Activated naive CD8-positive, alpha-beta T cell treated with anti-CD3 and anti-CD28 coated beads, Interleukin-2, amount 50 U/mL, for 24 hours (primary cell): Measurements from ENCODE around the gene JAK3.

ENCODE experiments used
- ATAC-seq: fragments of 150-1000 bp; cut with Tn5 transposase; one replicate; pipeline ENCODE4 v1.10.0; 2021
- DNase-seq: peaks from one replicate; pipeline ENCODE4 v3.0.0; 2021
- H3K27ac Mint-ChIP-seq: one replicate; pipeline ENCODE4 v1.8.0; 2021; ENCODE audit warnings: mild to moderate bottlenecking, mixed read lengths
- H3K27me3 Mint-ChIP-seq: one replicate; pipeline ENCODE4 v1.8.0; 2021; ENCODE audit warnings: mixed read lengths
- H3K36me3 Mint-ChIP-seq: one replicate; pipeline ENCODE4 v1.8.0; 2021; ENCODE audit warnings: low read depth, mixed read lengths
- H3K4me1 Mint-ChIP-seq: one replicate; pipeline ENCODE4 v1.8.0; 2021; ENCODE audit warnings: mixed read lengths
- H3K4me3 Mint-ChIP-seq: one replicate; pipeline ENCODE4 v1.8.0; 2021; ENCODE audit warnings: mild to moderate bottlenecking, moderate library complexity, mixed read lengths
- H3K9me3 Mint-ChIP-seq: one replicate; pipeline ENCODE4 v1.8.0; 2021; ENCODE audit warnings: mixed read lengths

Gene JAK3

DNA sequence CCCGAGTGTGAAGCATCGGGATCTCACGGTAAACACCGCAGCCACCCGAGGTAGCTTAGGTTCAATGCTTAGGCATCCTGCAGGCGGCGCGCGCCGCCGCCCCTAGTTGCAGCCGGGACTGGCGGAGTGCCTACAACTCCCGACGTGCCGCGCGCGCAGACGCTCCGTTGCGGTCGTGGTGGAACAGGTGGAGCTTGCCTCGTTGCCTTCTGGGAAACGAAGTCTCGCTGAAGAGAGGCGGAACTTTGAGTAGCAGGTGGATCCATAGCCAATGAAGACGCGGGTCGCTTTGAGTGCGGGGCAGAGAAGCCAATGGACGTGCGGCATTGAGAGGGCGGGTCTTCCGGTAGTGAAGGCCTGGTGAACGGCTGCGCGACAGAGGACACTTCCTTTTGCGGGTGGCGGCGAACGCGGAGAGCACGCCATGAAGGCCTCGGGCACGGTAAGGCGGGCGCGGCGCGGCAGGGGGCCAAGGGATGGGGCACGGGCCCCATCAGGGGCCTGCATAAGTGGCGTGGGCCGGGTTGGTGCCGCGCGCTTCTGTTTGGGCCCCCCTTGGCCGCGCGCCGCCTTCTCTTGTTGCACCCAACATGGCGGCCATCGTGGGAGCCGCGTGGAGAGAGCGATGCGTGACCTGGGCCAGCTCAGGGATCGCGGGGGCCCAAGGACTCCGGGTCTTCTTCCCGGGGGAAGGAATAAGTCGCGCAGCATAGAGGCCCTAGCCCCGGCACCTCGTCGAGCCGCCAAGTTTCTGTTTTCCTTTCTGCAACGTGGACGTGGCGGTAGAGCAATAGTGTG, 11.9 kb upstream of the JAK3 start, which contains the start of gene RPL18A:
RPL18A (plus strand) TSS at position 378 of the 798 bp plus-strand sequence; CDS start at position 425, 47 bp downstream.
- Mint-ChIP-seq H3K9me3 (no peaks in the 10 kb centered on the region), H3K27me3 (peaks cover 4% of the 10 kb centered on the region), H3K4me1 (peaks cover 49% of the 10 kb centered on the region), H3K36me3 (peaks cover 48% of the 10 kb centered on the region), H3K4me3 (peak within 1 kb of the TSS; percentile 99), H3K27ac (peak within 1 kb of the TSS; percentile 100)
- peak; percentile 95 for ATAC-seq
- DNase-seq = peak; percentile 98

GRCh38 chr19:17855280-17856152, 7.7 kb upstream of the JAK3 start:
- no peak overlapping the region for H3K4me3 Mint-ChIP-seq
- H3K27me3 Mint-ChIP-seq = peaks cover 4% of the 10 kb centered on the region
- DNase-seq (peak; percentile 97), ATAC-seq (peak; percentile 38)
- peak overlapping the region; percentile 12 for H3K27ac Mint-ChIP-seq
- H3K36me3 Mint-ChIP-seq = peaks cover 11% of the 10 kb centered on the region
- H3K9me3 Mint-ChIP-seq = no peaks in the 10 kb centered on the region
- H3K4me1 Mint-ChIP-seq = peaks cover 32% of the 10 kb centered on the region

- DNase-seq (no peak), ATAC-seq (no peak)
- Mint-ChIP-seq H3K4me3 (no peak overlapping the region), H3K4me1 (peaks cover 35% of the 10 kb centered on the region), H3K27ac (no peak overlapping the region), H3K36me3 (no peaks in the 10 kb centered on the region), H3K27me3 (no peaks in the 10 kb centered on the region), H3K9me3 (no peaks in the 10 kb centered on the region)
These were observed 6.3 kb upstream of the JAK3 start for GRCh38 chr19:17854061-17854460.

GRCh38 chr19:17848595-17849292, 962 bp upstream of the JAK3 start:
- Mint-ChIP-seq H3K4me1 (peaks cover 65% of the 10 kb centered on the region), H3K27ac (peak overlapping the region; percentile 96), H3K4me3 (peak overlapping the region; percentile 89), H3K27me3 (no peaks in the 10 kb centered on the region), H3K36me3 (peaks cover 16% of the 10 kb centered on the region), H3K9me3 (no peaks in the 10 kb centered on the region)
- ATAC-seq = no peak
- DNase-seq = no peak

DNA sequence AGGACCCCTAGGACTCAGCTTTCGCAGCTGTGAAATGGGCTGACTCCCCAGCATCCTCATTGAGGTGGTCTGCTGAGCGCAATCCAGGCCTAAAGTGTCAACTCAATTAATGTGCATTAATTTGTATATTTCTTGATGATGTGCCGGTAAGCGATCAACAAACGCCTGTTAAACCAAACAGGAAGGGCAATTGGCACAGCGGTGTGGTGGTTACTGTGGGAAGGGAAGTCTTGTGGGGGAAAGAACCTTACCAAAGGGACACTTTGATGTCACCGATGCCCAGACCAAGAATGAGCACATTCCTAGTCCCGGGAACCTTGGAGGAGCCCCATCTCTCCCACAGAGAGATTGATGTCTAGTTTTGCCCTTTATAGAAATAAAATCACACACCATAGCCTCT, 1.6 kb downstream of the JAK3 start:
- peak overlapping the region; percentile 96 for H3K27ac Mint-ChIP-seq
- no peaks in the 10 kb centered on the region for H3K9me3 Mint-ChIP-seq
- no peak for ATAC-seq
- peaks cover 27% of the 10 kb centered on the region for H3K36me3 Mint-ChIP-seq
- DNase-seq = no peak
- H3K27me3 Mint-ChIP-seq = no peaks in the 10 kb centered on the region
- H3K4me3 Mint-ChIP-seq = peak overlapping the region; percentile 89
- H3K4me1 Mint-ChIP-seq = peaks cover 63% of the 10 kb centered on the region

GRCh38 chr19:17843908-17844490, 3.8 kb downstream of the JAK3 start:
- H3K4me3 Mint-ChIP-seq = peak overlapping the region; percentile 89
- peaks cover 47% of the 10 kb centered on the region for H3K4me1 Mint-ChIP-seq
- DNase-seq (no peak), ATAC-seq (no peak)
- H3K9me3 Mint-ChIP-seq = no peaks in the 10 kb centered on the region
- H3K27me3 Mint-ChIP-seq = no peaks in the 10 kb centered on the region
- H3K36me3 Mint-ChIP-seq = peaks cover 40% of the 10 kb centered on the region
- peak overlapping the region; percentile 68 for H3K27ac Mint-ChIP-seq

GRCh38 chr19:17843292-17843827, 4.4 kb downstream of the JAK3 start:
- DNase-seq (no peak), ATAC-seq (no peak)
- no peak overlapping the region for H3K4me3 Mint-ChIP-seq
- H3K27me3 Mint-ChIP-seq = no peaks in the 10 kb centered on the region
- peaks cover 44% of the 10 kb centered on the region for H3K4me1 Mint-ChIP-seq
- H3K27ac Mint-ChIP-seq = no peak overlapping the region
- no peaks in the 10 kb centered on the region for H3K9me3 Mint-ChIP-seq
- peaks cover 43% of the 10 kb centered on the region for H3K36me3 Mint-ChIP-seq

DNA sequence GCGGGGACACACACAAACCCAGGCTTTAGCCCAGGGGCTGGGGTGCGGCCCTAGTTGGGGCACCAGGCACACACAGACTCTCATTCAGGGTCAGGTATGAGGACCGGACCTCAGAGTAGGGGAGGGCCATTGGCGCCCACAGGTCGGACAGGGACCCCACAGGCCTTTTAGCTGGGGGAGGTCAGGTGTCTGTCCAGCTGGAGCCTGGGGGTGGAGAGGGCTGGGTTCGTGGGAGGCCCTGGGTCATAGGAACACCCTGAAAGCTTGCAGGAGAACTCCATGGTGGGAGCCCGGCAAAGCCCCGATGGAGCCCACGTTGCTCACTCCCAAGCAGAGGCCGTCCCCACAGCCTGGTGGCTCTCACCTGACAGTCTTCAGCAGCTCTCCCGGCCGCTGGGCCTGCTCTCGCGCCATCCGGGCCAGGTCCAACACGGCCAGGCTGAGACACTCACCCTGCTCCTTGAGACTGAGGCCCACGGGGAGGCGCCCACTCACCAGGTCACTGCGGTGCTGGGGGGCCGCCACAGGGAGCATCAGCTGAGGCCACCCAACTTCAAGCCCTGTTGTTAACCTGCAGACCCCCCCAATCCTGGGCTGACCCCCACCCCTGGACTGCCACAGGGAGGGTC, 5.0 kb downstream of the JAK3 start:
- Mint-ChIP-seq H3K27me3 (no peaks in the 10 kb centered on the region), H3K36me3 (peaks cover 49% of the 10 kb centered on the region), H3K4me1 (peaks cover 43% of the 10 kb centered on the region), H3K27ac (no peak overlapping the region), H3K9me3 (no peaks in the 10 kb centered on the region), H3K4me3 (no peak overlapping the region)
- ATAC-seq (no peak), DNase-seq (no peak)

- Mint-ChIP-seq H3K4me3 (no peak overlapping the region), H3K36me3 (peaks cover 52% of the 10 kb centered on the region), H3K4me1 (peaks cover 44% of the 10 kb centered on the region), H3K9me3 (no peaks in the 10 kb centered on the region), H3K27me3 (no peaks in the 10 kb centered on the region), H3K27ac (no peak overlapping the region)
- DNase-seq (peak; percentile 81), ATAC-seq (peak; percentile 34)
These were observed 5.7 kb downstream of the JAK3 start for GRCh38 chr19:17841810-17842662.

DNA sequence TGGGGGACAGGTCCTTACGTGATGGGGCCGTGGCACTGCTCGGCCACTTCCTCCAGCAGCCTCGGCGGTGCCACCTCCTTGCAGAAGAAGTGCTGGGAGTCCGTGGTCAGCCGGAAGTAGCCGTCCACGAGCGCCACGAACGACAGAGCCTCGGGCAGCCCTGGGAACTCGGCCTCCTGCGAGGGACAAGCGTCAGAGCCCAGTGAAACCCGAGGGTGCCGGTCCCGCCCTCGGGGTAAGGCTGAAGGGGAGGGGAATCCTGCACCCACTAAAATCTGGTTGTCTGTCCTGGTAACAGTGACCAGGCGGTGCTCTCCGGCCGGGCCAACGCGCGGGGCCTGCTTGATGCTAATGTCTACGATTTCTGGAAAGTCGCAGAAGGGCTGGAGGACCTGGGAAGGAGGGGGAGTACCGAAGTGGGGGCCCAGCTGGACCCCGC, 6.4 kb downstream of the JAK3 start:
- peaks cover 41% of the 10 kb centered on the region for H3K4me1 Mint-ChIP-seq
- no peaks in the 10 kb centered on the region for H3K27me3 Mint-ChIP-seq
- no peak overlapping the region for H3K4me3 Mint-ChIP-seq
- no peak overlapping the region for H3K27ac Mint-ChIP-seq
- DNase-seq (no peak), ATAC-seq (no peak)
- peaks cover 55% of the 10 kb centered on the region for H3K36me3 Mint-ChIP-seq
- H3K9me3 Mint-ChIP-seq = no peaks in the 10 kb centered on the region

GRCh38 chr19:17840019-17840418, 7.8 kb downstream of the JAK3 start:
- no peak for ATAC-seq
- Mint-ChIP-seq H3K4me3 (no peak overlapping the region), H3K27ac (no peak overlapping the region), H3K9me3 (no peaks in the 10 kb centered on the region), H3K36me3 (peaks cover 55% of the 10 kb centered on the region), H3K27me3 (no peaks in the 10 kb centered on the region), H3K4me1 (peaks cover 29% of the 10 kb centered on the region)
- no peak for DNase-seq

- Mint-ChIP-seq H3K27me3 (no peaks in the 10 kb centered on the region), H3K4me1 (peaks cover 13% of the 10 kb centered on the region), H3K36me3 (peaks cover 51% of the 10 kb centered on the region), H3K4me3 (no peak overlapping the region), H3K27ac (peak overlapping the region; percentile 10), H3K9me3 (no peaks in the 10 kb centered on the region)
- DNase-seq (no peak), ATAC-seq (peak; percentile 16)
These were observed 9.8 kb downstream of the JAK3 start for GRCh38 chr19:17837972-17838371.

DNA sequence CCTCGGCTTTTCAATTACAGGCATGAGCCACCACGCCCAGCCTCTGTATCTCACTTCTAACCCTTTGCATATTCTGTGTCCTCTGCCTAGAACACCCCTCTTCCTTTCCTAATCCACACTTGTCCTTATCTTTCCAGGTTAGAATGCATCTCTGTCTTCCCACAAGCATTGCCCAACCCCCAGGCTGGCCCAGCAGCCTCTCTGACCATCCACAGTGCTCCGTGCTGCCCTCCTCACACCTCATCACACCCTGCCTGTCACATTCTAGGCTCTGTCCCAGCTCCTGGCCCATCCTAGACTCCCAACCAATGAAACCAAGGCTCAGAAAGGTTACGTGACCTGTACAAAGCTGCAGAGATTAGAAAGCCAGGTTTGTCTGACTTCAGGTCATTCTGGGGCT, 11.3 kb downstream of the JAK3 start:
- Mint-ChIP-seq H3K36me3 (peaks cover 61% of the 10 kb centered on the region), H3K27me3 (no peaks in the 10 kb centered on the region), H3K4me1 (peaks cover 13% of the 10 kb centered on the region), H3K4me3 (no peak overlapping the region), H3K27ac (no peak overlapping the region), H3K9me3 (peaks cover 3% of the 10 kb centered on the region)
- ATAC-seq (no peak), DNase-seq (no peak)
